Endothelial cell (in vitro differentiated cells): ENCODE data around the gene CX3CL1. TPM values are rescaled to one million over a fixed set of nuclear protein-coding genes. Genes with fewer than 3 reads are reported as not detected.

Source experiments
- DNase-seq: peaks from one replicate; pipeline ENCODE4 v3.0.0; 2021; ENCODE audit warnings: low spot score
- H3K27ac Mint-ChIP-seq: one replicate; pipeline ENCODE4 v1.8.0; 2021; ENCODE audit warnings: mixed read lengths, inconsistent platforms; ENCODE audit not compliant: unreplicated experiment
- H3K27me3 Mint-ChIP-seq: one replicate; pipeline ENCODE4 v1.8.0; 2021; ENCODE audit warnings: mild to moderate bottlenecking, moderate library complexity, mixed read lengths, inconsistent platforms; ENCODE audit not compliant: unreplicated experiment
- H3K36me3 Mint-ChIP-seq: one replicate; pipeline ENCODE4 v1.8.0; 2021; ENCODE audit warnings: mild to moderate bottlenecking, low read depth, mixed read lengths, inconsistent platforms; ENCODE audit not compliant: unreplicated experiment
- H3K4me1 Mint-ChIP-seq: one replicate; pipeline ENCODE4 v1.8.0; 2021; ENCODE audit warnings: mild to moderate bottlenecking, mixed read lengths, inconsistent platforms; ENCODE audit not compliant: unreplicated experiment
- H3K4me3 Mint-ChIP-seq: one replicate; pipeline ENCODE4 v1.8.0; 2021; ENCODE audit warnings: mild to moderate bottlenecking, mixed read lengths, inconsistent platforms; ENCODE audit not compliant: unreplicated experiment
- H3K9me3 Mint-ChIP-seq: one replicate; pipeline ENCODE4 v1.8.0; 2021; ENCODE audit warnings: mixed read lengths, inconsistent platforms; ENCODE audit not compliant: unreplicated experiment
- total RNA-seq: library from RNA; stranded (reverse); fragmentation: NEBNext Ultra II Directional; extraction: Animal tissue kit (Norgen Biotek cat#: 25700); gene quantifications from one replicate; pipeline ENCODE4 v1.2.1, GENCODE V29; 2021; ENCODE audit not compliant: unreplicated experiment
- TF ChIP-seq, protein P1 (sequence below): fragments of 200-600 bp; sonication (generic); IDR thresholded peaks from one replicate; pipeline ENCODE4 v1.5.0; 2021; ENCODE audit warnings: antibody characterized with exemption; ENCODE audit not compliant: unreplicated experiment

CX3CL1 gene
- total RNA-seq, 1 donor from 2014 or later: 9.2 TPM

- H3K4me1 Mint-ChIP-seq: peaks cover 16% of the 10 kb centered on the region
- H3K4me3 Mint-ChIP-seq: no peak overlapping the region
- TF ChIP-seq, protein P1, sequence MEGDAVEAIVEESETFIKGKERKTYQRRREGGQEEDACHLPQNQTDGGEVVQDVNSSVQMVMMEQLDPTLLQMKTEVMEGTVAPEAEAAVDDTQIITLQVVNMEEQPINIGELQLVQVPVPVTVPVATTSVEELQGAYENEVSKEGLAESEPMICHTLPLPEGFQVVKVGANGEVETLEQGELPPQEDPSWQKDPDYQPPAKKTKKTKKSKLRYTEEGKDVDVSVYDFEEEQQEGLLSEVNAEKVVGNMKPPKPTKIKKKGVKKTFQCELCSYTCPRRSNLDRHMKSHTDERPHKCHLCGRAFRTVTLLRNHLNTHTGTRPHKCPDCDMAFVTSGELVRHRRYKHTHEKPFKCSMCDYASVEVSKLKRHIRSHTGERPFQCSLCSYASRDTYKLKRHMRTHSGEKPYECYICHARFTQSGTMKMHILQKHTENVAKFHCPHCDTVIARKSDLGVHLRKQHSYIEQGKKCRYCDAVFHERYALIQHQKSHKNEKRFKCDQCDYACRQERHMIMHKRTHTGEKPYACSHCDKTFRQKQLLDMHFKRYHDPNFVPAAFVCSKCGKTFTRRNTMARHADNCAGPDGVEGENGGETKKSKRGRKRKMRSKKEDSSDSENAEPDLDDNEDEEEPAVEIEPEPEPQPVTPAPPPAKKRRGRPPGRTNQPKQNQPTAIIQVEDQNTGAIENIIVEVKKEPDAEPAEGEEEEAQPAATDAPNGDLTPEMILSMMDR: no peak
- H3K27me3 Mint-ChIP-seq: peaks cover 8% of the 10 kb centered on the region
- no peaks in the 10 kb centered on the region for H3K36me3 Mint-ChIP-seq
- H3K9me3 Mint-ChIP-seq: no peaks in the 10 kb centered on the region
- H3K27ac Mint-ChIP-seq: no peak overlapping the region
- no peak for DNase-seq
These were observed 8.1 kb upstream of the CX3CL1 start for GRCh38 chr16:57364143-57364542.

DNA sequence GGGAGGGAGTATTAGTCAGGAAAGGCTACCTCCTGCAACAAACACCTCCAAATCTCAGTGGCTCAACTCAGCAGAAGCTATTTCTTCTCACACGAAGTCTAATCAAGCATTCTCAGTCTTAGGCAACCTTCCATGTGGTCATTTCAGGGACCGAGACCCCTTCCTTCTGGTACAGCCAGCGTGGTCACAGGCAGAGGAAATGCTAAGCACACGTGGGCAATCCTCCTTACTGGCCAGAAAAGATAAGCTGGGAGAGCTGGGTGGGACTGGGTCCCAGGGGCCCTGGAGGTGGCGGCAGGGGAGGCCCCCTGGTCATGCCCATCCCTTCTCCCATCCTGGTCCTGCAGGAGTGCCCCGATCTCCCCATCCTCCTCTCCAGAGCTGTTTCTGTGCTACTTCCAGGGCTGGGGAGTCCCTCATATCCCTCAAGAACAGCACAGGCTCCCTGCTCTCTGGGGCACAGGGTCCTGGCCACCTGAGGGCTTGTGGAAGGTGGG, 5.7 kb upstream of the CX3CL1 start:
- Mint-ChIP-seq H3K36me3 (no peaks in the 10 kb centered on the region), H3K4me1 (peaks cover 16% of the 10 kb centered on the region), H3K9me3 (no peaks in the 10 kb centered on the region), H3K27me3 (peaks cover 8% of the 10 kb centered on the region), H3K27ac (no peak overlapping the region), H3K4me3 (no peak overlapping the region)
- TF ChIP-seq, protein P1: no peak
- no peak for DNase-seq

- H3K36me3 Mint-ChIP-seq: no peaks in the 10 kb centered on the region
- DNase-seq: no peak
- H3K4me1 Mint-ChIP-seq: peaks cover 16% of the 10 kb centered on the region
- H3K27me3 Mint-ChIP-seq: peaks cover 6% of the 10 kb centered on the region
- TF ChIP-seq, protein P1: no peak
- no peaks in the 10 kb centered on the region for H3K9me3 Mint-ChIP-seq
- no peak overlapping the region for H3K4me3 Mint-ChIP-seq
- no peak overlapping the region for H3K27ac Mint-ChIP-seq
These were observed 5.1 kb upstream of the CX3CL1 start for GRCh38 chr16:57367116-57367752.

DNA sequence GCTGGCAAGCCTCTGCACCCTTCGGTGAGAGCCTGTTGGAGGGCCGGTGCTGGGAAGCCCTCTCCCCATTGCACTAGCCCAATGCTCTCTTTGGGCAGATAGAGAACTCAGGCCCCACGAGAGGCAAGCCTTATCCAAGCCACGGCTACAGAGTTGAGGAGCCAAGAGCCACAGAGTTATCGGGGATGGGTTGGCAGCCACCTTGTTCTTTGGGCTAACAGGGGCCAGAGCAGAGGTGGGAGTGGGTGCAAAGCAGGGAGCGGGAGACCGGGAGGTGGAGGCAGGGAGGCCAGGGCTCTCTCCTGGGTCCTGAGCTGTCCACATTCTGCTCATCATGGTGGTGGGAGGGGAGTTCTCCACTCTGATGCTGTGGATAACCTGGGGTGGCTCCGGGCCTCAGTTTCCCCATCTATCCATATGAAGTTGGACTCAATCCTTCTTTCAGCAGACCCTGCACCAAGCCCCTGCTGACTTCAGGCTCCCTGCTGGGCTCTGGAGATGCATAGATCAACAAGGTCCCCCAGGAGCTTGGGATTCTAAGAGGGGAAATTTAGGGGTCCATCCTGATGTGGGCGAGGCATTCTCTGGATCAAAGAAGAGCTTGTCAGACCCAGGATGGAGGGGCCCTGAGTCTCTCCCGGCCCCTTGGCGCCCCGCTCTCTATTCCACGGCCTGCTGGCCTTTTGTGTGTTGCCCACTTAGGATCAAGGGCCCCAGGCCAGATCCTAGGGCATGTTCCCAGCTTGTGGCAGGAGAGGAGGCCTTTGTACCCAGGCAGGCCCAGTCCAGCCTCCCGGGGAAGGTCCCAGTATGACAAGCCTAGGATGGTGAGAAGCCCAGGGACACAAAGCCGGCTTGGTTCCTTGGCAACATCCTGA, 557 bp upstream of the CX3CL1 start:
- H3K27me3 Mint-ChIP-seq: peaks cover 3% of the 10 kb centered on the region
- H3K36me3 Mint-ChIP-seq: no peaks in the 10 kb centered on the region
- H3K4me3 Mint-ChIP-seq: no peak overlapping the region
- TF ChIP-seq, protein P1: no peak
- no peaks in the 10 kb centered on the region for H3K9me3 Mint-ChIP-seq
- DNase-seq: no peak
- H3K4me1 Mint-ChIP-seq: peaks cover 14% of the 10 kb centered on the region
- no peak overlapping the region for H3K27ac Mint-ChIP-seq
